ENCODE measurements around the gene NMB. TPM values are rescaled to one million over a fixed set of nuclear protein-coding genes. Genes with fewer than 3 reads are reported as not detected.
"Not testable (repeated sequence)": the region's sequence is repeated elsewhere in the genome, so short reads cannot be mapped to it uniquely, and the experiment has no call there.

The NMB gene
- total RNA-seq, 1 experiment from 2014 or later = 25.9 TPM

DNA sequence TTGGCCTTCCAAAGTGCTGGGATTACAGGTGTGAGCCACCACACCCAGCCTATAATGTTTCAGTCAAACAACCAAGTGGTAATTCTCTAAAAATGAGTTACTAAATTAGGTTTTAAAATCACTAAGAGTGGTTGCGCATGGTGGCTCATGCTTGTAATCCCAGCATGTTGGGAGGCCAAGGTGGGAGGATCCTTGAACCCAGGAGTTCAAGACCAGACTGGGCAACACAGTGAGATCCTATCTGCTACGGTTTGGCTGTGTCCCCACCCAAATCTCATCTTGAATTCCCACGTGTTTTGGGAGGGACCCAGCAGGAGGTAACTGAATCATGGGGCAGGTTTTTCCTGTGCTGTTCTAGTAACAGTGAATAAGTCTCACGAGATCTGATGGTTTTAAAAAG lies 31.9 kb upstream of the NMB start:
- no peaks in the 10 kb centered on the region for H4K20me1 ChIP-seq (ENCODE audit: low read length)
- H3K27ac ChIP-seq (ENCODE audit: low read length) = no peak overlapping the region
- H3K9ac ChIP-seq (ENCODE audit: low read length) = no peak overlapping the region
- CTCF ChIA-PET = no interaction called here
- H3K9me3 ChIP-seq (ENCODE audit: low read length) = no peaks in the 10 kb centered on the region
- POLR2A ChIA-PET (ENCODE audit: unreplicated experiment) = no interaction called here
- H3K9me2 ChIP-seq (replicated peaks; ENCODE audit: low read length) = no peaks in the 10 kb centered on the region
- no peaks in the 10 kb centered on the region for H3K4me1 ChIP-seq (ENCODE audit: insufficient read depth, low read length)
- H3K4me3 ChIP-seq (ENCODE audit: low read length) = no peak overlapping the region
- ATAC-seq = no peak
- H2AFZ ChIP-seq (ENCODE audit: low read length) = no peak overlapping the region
- no peak for TF ChIP-seq EZH2phosphoT487 (IDR thresholded peaks at IDR 0.05; ENCODE audit: borderline replicate concordance, low read length)
- TF ChIP-seq EZH2 (IDR thresholded peaks at IDR 0.05; ENCODE audit: low read length, unreplicated experiment) = no peak
- TF ChIP-seq, protein P1, sequence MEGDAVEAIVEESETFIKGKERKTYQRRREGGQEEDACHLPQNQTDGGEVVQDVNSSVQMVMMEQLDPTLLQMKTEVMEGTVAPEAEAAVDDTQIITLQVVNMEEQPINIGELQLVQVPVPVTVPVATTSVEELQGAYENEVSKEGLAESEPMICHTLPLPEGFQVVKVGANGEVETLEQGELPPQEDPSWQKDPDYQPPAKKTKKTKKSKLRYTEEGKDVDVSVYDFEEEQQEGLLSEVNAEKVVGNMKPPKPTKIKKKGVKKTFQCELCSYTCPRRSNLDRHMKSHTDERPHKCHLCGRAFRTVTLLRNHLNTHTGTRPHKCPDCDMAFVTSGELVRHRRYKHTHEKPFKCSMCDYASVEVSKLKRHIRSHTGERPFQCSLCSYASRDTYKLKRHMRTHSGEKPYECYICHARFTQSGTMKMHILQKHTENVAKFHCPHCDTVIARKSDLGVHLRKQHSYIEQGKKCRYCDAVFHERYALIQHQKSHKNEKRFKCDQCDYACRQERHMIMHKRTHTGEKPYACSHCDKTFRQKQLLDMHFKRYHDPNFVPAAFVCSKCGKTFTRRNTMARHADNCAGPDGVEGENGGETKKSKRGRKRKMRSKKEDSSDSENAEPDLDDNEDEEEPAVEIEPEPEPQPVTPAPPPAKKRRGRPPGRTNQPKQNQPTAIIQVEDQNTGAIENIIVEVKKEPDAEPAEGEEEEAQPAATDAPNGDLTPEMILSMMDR (conservative IDR thresholded peaks at IDR 0.05; ENCODE audit: low read depth, low read length) = no peak
- DNase-seq = no peak
- no peaks in the 10 kb centered on the region for H3K27me3 ChIP-seq (ENCODE audit: low read length)
- no TSS peak for BruUV-seq (replicated peaks)
- H3K4me2 ChIP-seq (ENCODE audit: low read length) = no peak overlapping the region
- H3F3A ChIP-seq (ENCODE audit: low read length, unreplicated experiment) = no peaks in the 10 kb centered on the region
- intact Hi-C loops (cut with micrococcal nuclease) = no loop called here
- peaks cover 21% of the 10 kb centered on the region for H3K36me3 ChIP-seq (ENCODE audit: low read depth, low read length)
- H3K79me2 ChIP-seq (ENCODE audit: low read length) = peaks cover 45% of the 10 kb centered on the region

DNA sequence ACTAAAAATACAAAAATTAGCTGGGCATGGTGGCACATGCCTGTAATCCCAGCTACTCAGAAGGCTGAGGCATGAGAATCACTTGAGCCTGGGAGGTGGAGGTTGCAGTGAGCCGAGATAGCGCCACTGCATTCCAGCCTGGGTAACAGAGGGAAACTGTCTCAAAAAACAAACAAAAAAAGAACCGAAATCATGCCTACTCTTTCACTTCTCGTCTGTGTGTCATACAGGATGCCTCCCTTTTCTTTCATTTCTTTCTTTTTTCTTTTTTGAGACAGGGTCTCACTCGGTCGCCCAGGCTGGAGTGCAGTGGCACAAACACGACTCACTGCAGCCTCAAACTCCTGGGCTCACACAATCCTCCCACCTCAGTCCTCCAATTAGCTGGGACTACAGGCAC lies 28.4 kb upstream of the NMB start:
- H3K9ac ChIP-seq (ENCODE audit: low read length); H3K4me2 ChIP-seq (ENCODE audit: low read length); ATAC-seq; H3K4me3 ChIP-seq (ENCODE audit: low read length); BruUV-seq (replicated peaks); H4K20me1 ChIP-seq (ENCODE audit: low read length); H3K9me3 ChIP-seq (ENCODE audit: low read length); intact Hi-C loops (cut with micrococcal nuclease); POLR2A ChIA-PET (ENCODE audit: unreplicated experiment); H3K27me3 ChIP-seq (ENCODE audit: low read length); CTCF ChIA-PET; H3K4me1 ChIP-seq (ENCODE audit: insufficient read depth, low read length); H2AFZ ChIP-seq (ENCODE audit: low read length); H3F3A ChIP-seq (ENCODE audit: low read length, unreplicated experiment); H3K9me2 ChIP-seq (replicated peaks; ENCODE audit: low read length); H3K27ac ChIP-seq (ENCODE audit: low read length); DNase-seq: not testable (repeated sequence)
- Histone ChIP-seq H3K79me2 (ENCODE audit: low read length) (peaks cover 17% of the 10 kb centered on the region), H3K36me3 (ENCODE audit: low read depth, low read length) (peaks cover 26% of the 10 kb centered on the region)

DNA sequence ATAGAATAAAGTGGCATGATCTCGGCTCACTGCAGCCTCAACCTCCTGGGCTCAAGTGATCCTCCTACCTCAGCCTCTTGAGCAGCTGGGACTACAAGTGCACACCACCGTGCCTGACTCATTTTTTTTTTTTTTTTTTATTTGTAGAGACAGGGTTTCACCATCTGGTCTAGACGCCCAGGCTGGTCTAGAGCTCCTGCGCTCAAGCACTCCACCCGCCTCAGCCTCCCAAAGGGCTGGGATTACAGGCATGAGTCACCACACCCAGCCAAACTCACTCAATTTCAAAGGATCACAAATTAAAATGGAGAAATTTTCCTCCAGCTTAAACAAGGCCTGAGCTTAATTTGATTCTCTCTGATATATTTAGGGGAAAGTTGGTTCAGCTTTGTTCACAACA lies 27.3 kb upstream of the NMB start:
- H3K4me1 ChIP-seq (ENCODE audit: insufficient read depth, low read length) = no peaks in the 10 kb centered on the region
- no peaks in the 10 kb centered on the region for H4K20me1 ChIP-seq (ENCODE audit: low read length)
- ATAC-seq (peak; percentile 82), DNase-seq (peak; percentile 47)
- intact Hi-C loops (cut with micrococcal nuclease) = no loop called here
- no peaks in the 10 kb centered on the region for H3K27me3 ChIP-seq (ENCODE audit: low read length)
- no peaks in the 10 kb centered on the region for H3F3A ChIP-seq (ENCODE audit: low read length, unreplicated experiment)
- CTCF ChIA-PET = no interaction called here
- H3K27ac ChIP-seq (ENCODE audit: low read length) = no peak overlapping the region
- H2AFZ ChIP-seq (ENCODE audit: low read length) = no peak overlapping the region
- H3K9me2 ChIP-seq (replicated peaks; ENCODE audit: low read length) = no peaks in the 10 kb centered on the region
- BruUV-seq (replicated peaks) = no TSS peak
- H3K79me2 ChIP-seq (ENCODE audit: low read length) = 0 out of 2 replicates have a peak, but pooled peaks cover 7% of the 10 kb centered on the region
- POLR2A ChIA-PET (ENCODE audit: unreplicated experiment) = no interaction called here
- no peaks in the 10 kb centered on the region for H3K9me3 ChIP-seq (ENCODE audit: low read length)
- H3K4me2 ChIP-seq (ENCODE audit: low read length) = no peak overlapping the region
- no peak overlapping the region for H3K4me3 ChIP-seq (ENCODE audit: low read length)
- H3K36me3 ChIP-seq (ENCODE audit: low read depth, low read length) = peaks cover 22% of the 10 kb centered on the region
- no peak overlapping the region for H3K9ac ChIP-seq (ENCODE audit: low read length)
- TF ChIP-seq EZH2 (IDR thresholded peaks at IDR 0.05; ENCODE audit: low read length, unreplicated experiment) = no peak
- no peak for TF ChIP-seq EZH2phosphoT487 (IDR thresholded peaks at IDR 0.05; ENCODE audit: borderline replicate concordance, low read length)
- TF ChIP-seq, protein P1 (conservative IDR thresholded peaks at IDR 0.05; ENCODE audit: low read depth, low read length) = no peak
